NCI-H2029 (cell line): Measurements from ENCODE around the gene RASGRF2.
"Not testable (repeated sequence)": the region's sequence is repeated elsewhere in the genome, so short reads cannot be mapped to it uniquely, and the experiment has no call there.

Experiments used
- DNase-seq: peaks from one replicate; lab custom pipeline; 2025; lab: John Stamatoyannopoulos, UW

Gene RASGRF2

DNA sequence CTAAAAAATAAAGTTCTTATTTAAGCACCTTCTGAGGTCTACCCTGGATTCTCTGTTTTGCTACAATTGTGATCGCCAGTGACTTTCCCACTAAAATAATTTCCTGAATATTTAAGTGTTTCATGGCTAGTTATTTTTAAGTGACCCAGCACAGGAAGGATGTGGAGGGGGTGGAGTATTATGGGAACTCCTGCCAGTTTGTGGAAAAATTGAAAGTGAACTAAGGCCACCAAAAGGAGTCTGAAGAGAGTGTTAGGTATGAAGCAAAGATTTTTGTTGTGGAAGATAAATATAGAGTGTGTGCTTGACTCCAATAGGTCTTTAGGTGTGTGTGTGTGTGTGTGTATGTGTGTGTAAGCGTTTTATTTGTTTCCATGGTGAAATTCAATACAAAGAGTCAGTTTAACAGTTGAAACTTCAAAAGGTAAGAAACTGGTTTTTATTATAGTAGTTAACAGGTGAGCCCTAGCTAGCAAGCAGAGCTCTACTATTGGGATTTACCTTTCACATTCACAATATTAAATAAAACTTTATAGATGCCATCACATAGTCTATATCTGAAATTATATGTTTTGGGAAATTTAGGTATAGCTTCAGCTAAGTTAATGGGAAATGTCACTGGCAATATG is 25.6 kb downstream of the RASGRF2 start:
- no peak for DNase-seq

GRCh38 chr5:80986382-80986781 is 26.2 kb downstream of the RASGRF2 start:
- no peak for DNase-seq

DNA sequence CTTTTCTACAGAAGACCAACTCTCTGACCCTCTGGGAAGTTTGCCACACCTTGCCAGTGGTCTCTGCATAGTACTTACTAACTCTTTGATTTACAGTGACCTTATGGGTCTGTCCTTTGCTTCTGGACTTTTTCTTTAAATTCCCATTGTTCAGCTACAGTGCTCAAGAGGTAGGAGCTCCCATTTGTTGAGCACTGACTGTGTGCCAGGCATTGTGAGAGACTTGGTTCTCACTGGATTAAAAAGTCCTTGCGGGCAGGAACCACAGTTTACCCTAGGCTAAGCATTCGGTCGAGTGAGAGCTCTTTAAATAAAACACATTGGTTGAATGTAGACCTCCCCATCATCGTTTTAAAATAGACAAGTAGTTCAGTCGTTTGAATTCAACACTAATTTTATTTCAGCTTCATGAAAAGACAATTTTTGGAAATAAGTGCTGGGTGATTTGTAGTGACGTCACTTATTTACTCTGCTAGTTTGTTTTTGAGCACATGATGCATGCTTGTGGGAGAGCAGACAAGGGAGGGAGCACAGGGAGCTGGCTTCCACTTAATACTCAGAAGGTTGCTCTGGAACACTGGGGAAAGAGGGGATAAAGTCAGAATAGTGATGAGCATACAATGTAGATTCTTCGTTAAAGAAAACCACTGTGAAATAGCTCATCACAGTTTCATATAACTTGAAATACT is 27.1 kb downstream of the RASGRF2 start:
- no peak for DNase-seq

DNA sequence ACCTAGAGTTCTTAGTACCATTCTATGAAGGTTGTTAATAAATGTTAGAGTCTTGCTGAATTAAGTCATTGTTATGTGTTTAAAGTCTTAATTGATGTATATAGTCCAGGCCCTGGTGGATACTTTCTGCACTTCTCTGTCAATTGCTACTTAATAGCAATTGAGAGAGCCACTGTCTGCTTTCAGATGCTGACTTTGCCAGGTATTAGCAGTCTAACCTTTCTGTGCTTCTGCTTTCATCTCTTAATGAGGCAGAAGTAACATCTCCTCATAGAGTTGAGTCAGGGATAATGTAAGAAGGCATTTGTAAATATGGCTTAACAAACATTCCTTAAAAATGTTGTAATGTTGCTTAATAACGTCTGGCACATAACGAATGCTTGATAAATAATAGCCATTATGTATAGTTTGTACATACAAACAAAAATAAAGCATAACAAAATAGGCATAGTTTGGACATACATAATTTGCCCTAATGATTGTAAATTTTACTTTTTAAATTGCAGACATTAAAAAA is 28.3 kb downstream of the RASGRF2 start:
- DNase-seq, result no peak

DNA sequence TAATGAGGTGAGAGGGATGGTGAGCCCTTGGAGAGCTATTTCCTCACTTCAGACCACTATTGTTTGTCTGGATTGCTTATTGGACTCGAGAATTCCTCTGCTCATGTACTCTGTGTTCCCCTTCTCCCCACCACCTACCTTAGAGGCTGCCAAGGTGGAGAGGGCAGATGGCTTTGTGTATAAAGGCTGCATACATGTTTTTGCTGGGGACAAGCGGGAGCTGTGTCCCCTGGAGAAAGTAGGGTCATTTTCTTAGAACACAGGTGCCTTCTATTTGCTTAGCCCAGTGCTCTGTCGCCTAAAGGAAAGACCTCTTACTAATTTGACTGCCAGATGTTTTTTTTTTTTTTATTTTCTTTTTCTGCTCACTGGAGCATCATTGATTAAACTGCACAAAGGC is 29.7 kb downstream of the RASGRF2 start:
- DNase-seq, result no peak

GRCh38 chr5:80990527-80990926 is 30.4 kb downstream of the RASGRF2 start:
- no peak for DNase-seq

- DNase-seq, result no peak
Observed at GRCh38 chr5:80990971-80991370, 30.8 kb downstream of the RASGRF2 start.

DNA sequence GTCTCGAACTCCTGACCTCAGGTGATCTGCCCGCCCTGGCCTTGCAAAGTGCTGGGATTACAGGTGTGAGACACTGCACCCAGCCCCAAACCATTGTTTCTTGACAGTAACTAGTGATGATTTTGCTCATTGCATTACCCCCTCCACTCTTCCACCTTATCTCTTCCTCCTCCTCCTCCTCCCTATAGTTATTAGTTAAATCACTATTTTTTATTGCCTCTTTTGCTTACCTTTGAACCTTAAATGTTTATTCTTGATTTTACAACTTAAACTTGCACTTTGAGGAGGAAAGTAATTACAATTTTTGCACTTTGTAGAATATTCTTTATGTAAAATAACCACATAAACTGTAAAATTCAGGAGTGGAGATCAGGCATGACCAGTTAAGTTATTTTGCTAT is 35.7 kb downstream of the RASGRF2 start:
- no peak for DNase-seq

- no peak for DNase-seq
Observed at GRCh38 chr5:80998590-80998979, 38.4 kb downstream of the RASGRF2 start.

- no peak for DNase-seq
Observed at GRCh38 chr5:81003811-81004386, 43.7 kb downstream of the RASGRF2 start.

DNA sequence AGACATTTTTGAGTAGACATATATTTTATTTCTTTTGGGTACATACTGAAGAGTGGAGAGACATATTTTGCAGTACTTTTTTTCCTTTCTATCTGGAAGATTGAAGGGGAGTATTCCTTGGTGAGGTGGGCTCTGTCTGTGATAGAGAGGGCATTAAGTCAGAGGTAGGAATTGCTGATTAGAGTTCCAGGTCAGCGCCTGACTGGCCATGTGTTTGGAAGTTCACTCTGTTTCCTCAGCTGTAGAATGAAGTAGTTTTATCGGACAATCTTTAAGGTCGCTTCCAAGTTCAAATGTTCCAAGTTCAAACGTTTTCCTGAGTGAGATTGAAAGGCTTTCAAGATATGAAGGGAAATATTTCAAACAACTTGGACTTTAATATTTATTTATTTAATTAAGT is 45.5 kb downstream of the RASGRF2 start:
- no peak for DNase-seq

GRCh38 chr5:81006231-81006630 is 46.1 kb downstream of the RASGRF2 start:
- DNase-seq, result no peak

- no peak for DNase-seq
Observed at GRCh38 chr5:81006947-81007636, 46.9 kb downstream of the RASGRF2 start.

- DNase-seq, result no peak
Observed at GRCh38 chr5:81007637-81008027, 47.5 kb downstream of the RASGRF2 start.

GRCh38 chr5:81010336-81011169 is 50.4 kb downstream of the RASGRF2 start:
- no peak for DNase-seq

- DNase-seq, result no peak
Observed at GRCh38 chr5:81014348-81014747, 54.2 kb downstream of the RASGRF2 start.

DNA sequence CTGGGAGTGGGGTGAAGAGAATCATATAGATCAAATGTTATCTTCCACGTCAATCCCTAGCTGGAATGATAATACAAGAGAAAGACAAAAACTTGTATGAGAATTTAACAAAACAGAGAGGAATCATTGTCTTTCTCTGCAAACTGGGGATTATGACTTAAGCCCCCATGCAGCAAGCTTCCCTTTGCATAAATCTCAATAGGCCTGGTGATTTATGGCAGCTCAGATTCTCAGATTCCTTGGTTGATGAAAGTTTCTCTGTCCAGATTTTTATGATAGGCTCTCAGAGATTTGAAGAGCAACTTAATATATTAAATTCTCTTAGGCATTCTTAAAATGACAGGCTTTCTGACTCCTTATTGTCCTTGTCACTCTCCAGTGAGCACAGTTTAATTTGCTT is 56.0 kb downstream of the RASGRF2 start:
- no peak for DNase-seq

DNA sequence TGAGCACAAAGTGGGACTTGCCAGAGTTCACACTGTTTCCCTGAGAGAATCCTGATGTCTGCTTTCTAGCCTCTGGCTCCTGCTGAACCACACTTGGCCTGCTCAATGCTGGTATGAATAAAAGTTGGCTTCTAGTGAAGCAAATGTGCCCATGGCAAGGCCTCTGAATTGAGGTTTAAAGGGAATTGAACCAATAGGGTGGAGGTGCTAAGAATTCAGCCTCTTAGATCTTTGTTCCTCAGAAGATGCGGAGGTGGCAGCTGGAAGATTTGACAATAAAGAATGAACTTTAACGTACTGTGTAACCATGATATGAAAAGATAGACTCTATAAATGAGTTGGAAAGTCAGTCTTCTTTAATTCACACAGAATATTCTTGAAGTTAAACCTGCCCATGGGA is 57.2 kb downstream of the RASGRF2 start:
- DNase-seq, result no peak

DNA sequence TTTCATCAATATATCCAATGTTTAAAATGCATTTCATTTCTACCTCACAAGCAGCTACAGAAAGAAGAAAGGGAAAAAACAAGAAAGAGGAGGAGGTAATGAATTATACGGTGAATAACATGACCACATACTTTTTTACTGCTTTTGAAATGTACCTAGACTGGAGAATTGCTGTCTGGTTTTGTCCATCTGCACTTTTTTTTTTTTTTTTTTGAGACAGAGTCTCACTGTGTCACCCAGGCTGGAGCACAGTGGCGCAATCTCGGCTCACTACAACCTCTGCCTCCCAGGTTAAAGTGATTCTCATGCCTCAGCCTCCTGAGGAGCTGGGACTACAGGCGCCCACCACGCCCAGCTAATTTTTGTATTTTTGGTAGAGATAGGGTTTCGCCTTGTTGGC is 58.4 kb downstream of the RASGRF2 start:
- DNase-seq, result not testable (repeated sequence)

DNA sequence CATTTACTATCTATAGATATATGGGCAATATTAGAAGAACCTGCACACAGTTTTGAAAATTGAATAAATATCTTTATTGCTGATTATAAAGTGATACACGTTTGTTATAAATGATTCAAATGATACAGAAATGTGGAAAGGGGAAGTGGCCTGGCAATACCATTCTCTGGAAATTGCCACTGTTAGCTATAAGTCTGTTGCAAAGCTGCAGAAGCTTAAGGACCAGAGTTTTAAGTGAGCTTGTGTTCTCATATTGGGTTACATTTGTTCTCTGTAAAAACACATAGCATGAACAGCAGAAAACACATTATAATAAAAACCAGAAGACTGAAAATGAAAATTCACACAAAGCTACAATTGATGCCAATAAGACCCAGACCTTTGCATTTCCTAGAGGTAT is 59.6 kb downstream of the RASGRF2 start:
- no peak for DNase-seq

- DNase-seq, result no peak
Observed at GRCh38 chr5:81020478-81021167, 60.5 kb downstream of the RASGRF2 start.
